RWPE2 (cell line): Measurements from ENCODE around the gene JHY.

ENCODE experiments used
- ATAC-seq: fragments of 200-7000 bp; cut with Tn5 transposase; 3 replicates; pipeline ENCODE4 v1.9.1; 2021; ENCODE audit warnings: low read depth
- DNase-seq: peaks from one replicate; pipeline ENCODE4 v3.0.0-alpha.2; 2020; ENCODE audit warnings: low spot score
- H3K27ac ChIP-seq: fragments of 450-650 bp; 2 replicates; pipeline ENCODE4 v1.5.1; 2017; ENCODE audit warnings: mild to moderate bottlenecking; ENCODE audit not compliant: poor library complexity, severe bottlenecking
- H3K27me3 ChIP-seq: fragments of 250-450 bp; sonication (Bioruptor Pico); 2 replicates; pipeline ENCODE4 v1.5.1; 2021; ENCODE audit warnings: mild to moderate bottlenecking, moderate library complexity; ENCODE audit not compliant: insufficient read depth, poor library complexity, severe bottlenecking
- H3K36me3 ChIP-seq: fragments of 250-450 bp; sonication (Bioruptor Pico); 2 replicates; pipeline ENCODE4 v1.5.1; 2020; ENCODE audit warnings: low read depth, mild to moderate bottlenecking, moderate library complexity
- H3K4me1 ChIP-seq: fragments of 250-450 bp; sonication (Bioruptor Pico); 2 replicates; pipeline ENCODE4 v1.5.1; 2021; ENCODE audit warnings: mild to moderate bottlenecking, moderate library complexity; ENCODE audit not compliant: insufficient read depth, poor library complexity, severe bottlenecking
- H3K4me3 ChIP-seq: fragments of 250-450 bp; sonication (Bioruptor Pico); 2 replicates; pipeline ENCODE4 v1.5.1; 2021; ENCODE audit warnings: mild to moderate bottlenecking, moderate library complexity; ENCODE audit not compliant: severe bottlenecking
- H3K9me3 ChIP-seq: fragments of 250-450 bp; sonication (Bioruptor Pico); 2 replicates; pipeline ENCODE4 v1.5.1; 2021; ENCODE audit warnings: mild to moderate bottlenecking, moderate library complexity; ENCODE audit not compliant: severe bottlenecking
- CTCF ChIP-seq: fragments of 450-650 bp; IDR thresholded peaks from one replicate; pipeline ENCODE4 v1.5.1; 2017; ENCODE audit warnings: mild to moderate bottlenecking, moderate library complexity; ENCODE audit not compliant: poor library complexity, severe bottlenecking

The JHY gene

DNA sequence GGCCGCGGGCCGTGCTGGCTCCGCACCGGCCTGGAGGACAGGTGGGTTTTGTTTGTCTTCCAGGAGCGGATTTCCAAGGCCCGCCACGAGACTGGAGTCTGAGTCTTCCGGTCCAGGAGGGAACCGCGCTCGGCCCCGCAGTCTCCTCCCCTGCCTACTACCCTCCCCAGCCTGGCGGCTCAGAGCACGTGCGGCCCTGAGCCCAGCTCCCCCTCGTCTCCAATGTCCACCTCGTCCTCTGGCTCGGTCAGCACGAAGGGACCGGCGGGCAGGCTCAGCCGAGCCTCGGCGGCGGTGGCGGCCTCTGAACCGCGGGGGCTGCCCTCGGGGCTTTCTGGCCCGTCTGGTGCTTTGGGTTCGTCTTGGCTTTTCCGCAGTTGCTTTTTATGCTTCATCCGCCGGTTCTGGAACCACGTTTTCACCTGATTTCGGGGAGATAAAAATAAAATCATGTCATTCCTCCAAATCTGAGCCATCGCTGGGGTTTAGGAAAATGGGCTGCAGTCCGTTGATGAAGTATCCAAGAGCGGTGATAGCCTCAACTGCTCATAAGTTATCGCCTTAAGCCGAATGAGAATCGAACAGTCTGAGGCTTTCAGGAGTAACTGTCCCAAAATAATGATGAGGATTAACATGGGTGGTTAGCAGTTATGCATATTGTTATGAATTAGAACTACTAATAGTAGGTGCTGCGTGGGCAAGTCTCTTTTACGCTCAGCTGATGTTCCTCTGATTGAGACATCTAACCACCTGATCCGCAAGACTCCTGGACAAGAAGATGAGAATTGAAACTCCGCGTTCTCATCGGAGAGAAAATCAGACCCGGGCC, 95.1 kb downstream of the JHY start:
- H3K27me3 ChIP-seq: peaks cover 100% of the 10 kb centered on the region
- no peak for TF ChIP-seq CTCF
- no peaks in the 10 kb centered on the region for H3K4me1 ChIP-seq
- no peaks in the 10 kb centered on the region for H3K9me3 ChIP-seq
- H3K4me3 ChIP-seq: no peak overlapping the region
- no peak overlapping the region for H3K27ac ChIP-seq
- DNase-seq (no peak), ATAC-seq (0 out of 3 replicates have a peak, but pooled peaks have one; percentile 7)
- no peaks in the 10 kb centered on the region for H3K36me3 ChIP-seq

DNA sequence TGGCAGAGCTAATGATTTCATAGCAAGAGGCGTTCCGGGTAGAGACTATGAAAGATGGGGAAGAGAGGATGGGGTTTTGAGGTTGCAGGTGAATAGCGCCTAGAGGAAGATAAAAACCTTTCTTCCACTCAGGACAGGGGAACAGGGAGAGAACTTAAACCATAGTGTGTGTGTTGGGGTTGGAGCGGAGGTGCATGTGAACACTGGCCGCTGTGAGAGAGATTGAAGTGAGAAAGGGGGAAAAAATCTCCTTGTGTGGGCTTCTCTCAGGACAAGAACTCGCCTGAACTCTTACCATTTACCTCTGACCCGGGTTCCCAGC, 95.7 kb downstream of the JHY start:
- no peak for TF ChIP-seq CTCF
- H3K4me1 ChIP-seq: no peaks in the 10 kb centered on the region
- H3K4me3 ChIP-seq: no peak overlapping the region
- no peak overlapping the region for H3K27ac ChIP-seq
- H3K9me3 ChIP-seq: no peaks in the 10 kb centered on the region
- DNase-seq: no peak
- no peaks in the 10 kb centered on the region for H3K36me3 ChIP-seq
- H3K27me3 ChIP-seq: peaks cover 100% of the 10 kb centered on the region
- ATAC-seq: no peak

- no peak for ATAC-seq
- H3K27ac ChIP-seq: no peak overlapping the region
- no peaks in the 10 kb centered on the region for H3K9me3 ChIP-seq
- peaks cover 100% of the 10 kb centered on the region for H3K27me3 ChIP-seq
- H3K4me3 ChIP-seq: no peak overlapping the region
- TF ChIP-seq CTCF: no peak
- H3K4me1 ChIP-seq: no peaks in the 10 kb centered on the region
- DNase-seq: no peak
- H3K36me3 ChIP-seq: no peaks in the 10 kb centered on the region
Measured at GRCh38 chr11:122979103-122979814, 96.7 kb downstream of the JHY start.

DNA sequence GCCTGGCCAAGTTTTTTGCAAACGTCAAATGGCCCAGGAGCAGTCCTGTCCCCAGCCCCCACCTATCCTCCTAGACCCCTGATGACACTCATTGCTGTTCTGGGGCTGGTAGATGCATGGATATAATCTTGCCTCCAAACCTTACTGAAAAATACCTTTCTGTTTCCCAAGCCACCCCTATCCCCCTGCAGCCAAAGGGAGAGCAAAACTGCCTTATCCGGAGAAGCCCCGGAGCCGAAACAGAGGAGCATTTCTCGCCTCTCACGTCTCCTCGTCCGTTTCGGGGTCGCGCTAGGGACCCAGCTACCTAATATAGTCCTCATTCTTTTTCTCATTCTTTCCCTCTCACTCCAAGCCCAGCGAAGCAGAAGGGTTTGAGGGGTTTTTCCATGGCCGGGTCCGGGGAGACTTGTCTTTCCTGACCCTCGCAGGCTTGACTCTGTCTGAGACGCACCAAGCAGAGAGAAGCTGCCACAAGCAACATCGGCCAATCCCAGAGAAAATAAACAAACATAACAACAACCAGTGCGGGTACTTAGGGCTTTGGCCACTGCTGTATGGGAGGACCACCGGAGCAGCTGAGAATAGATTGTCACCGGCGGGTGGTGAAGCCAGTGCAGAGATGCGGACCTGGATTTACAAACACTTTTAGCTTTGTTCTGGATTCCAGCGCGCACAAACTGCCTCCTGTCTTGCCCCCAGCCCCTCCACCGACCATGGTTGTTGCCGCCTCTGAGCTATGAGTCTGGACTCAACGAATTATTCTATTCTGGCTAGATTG, 97.4 kb downstream of the JHY start:
- Histone ChIP-seq H3K36me3 (no peaks in the 10 kb centered on the region), H3K27me3 (peaks cover 100% of the 10 kb centered on the region), H3K4me1 (no peaks in the 10 kb centered on the region), H3K4me3 (no peak overlapping the region), H3K27ac (no peak overlapping the region), H3K9me3 (no peaks in the 10 kb centered on the region)
- ATAC-seq: no peak
- DNase-seq: no peak
- TF ChIP-seq CTCF: no peak
